NB4 (cell line): ENCODE measurements around the gene DTNB.

Source experiments
- DNase-seq: peaks from one replicate; pipeline ENCODE4 v3.0.0; 2010; ENCODE audit warnings: low read depth
- H3K4me3 ChIP-seq: one replicate; pipeline ENCODE4 v1.5.1; 2011; ENCODE audit warnings: mild to moderate bottlenecking, low read depth, low read length, moderate library complexity
- MYC ChIP-seq: IDR thresholded peaks from 2 replicates; pipeline ENCODE4 v1.6.1; 2011; ENCODE audit warnings: low read depth, low read length
- POLR2A ChIP-seq: IDR thresholded peaks from 2 replicates; pipeline ENCODE4 v1.6.1; 2011; ENCODE audit warnings: mild to moderate bottlenecking; ENCODE audit not compliant: insufficient read length; ENCODE audit errors: extremely low read depth
- TF ChIP-seq, protein P1 (sequence below): IDR thresholded peaks from 2 replicates; pipeline ENCODE4 v1.6.1; 2011; ENCODE audit warnings: low read depth, low read length
- TF ChIP-seq, protein P2 (sequence below): IDR thresholded peaks from one replicate; pipeline ENCODE4 v1.5.1; 2012; ENCODE audit warnings: low read depth, low read length

DTNB gene

DNA sequence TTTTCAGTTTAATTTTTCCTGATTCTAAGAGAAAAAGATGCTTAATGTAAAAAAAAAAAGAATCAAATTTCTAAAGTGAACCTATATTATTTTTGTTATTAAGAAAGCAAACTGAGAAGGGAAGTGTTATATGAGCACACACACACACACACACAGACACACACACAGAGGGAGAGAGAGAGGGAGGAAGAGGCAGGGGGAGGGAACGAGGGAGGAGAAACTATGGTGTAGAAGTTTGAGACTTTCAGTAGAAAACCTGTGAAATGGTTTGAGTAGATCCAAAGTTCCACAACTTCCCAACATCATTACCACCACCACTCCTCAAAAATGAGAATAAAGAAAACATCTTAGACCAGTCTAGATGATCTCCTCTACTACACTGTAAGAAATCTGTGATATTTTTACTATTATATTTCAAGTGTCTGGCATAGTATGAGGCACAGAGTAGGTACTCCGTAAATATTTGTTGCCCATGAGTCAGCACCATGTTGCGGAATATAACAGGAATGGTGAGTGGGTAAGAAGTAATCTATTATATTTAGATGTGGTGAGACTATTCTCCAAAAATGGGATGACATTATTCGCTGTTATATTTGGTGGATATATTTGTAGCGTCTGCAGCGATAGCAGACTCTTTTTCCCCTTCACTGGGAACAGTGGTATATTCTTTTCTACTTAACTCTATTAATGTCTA, 182.2 kb downstream of the DTNB start:
- H3K4me3 ChIP-seq: no peak overlapping the region
- TF ChIP-seq, protein P1, sequence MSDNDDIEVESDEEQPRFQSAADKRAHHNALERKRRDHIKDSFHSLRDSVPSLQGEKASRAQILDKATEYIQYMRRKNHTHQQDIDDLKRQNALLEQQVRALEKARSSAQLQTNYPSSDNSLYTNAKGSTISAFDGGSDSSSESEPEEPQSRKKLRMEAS: no peak
- TF ChIP-seq POLR2A: no peak
- TF ChIP-seq MYC: no peak
- TF ChIP-seq, protein P2, sequence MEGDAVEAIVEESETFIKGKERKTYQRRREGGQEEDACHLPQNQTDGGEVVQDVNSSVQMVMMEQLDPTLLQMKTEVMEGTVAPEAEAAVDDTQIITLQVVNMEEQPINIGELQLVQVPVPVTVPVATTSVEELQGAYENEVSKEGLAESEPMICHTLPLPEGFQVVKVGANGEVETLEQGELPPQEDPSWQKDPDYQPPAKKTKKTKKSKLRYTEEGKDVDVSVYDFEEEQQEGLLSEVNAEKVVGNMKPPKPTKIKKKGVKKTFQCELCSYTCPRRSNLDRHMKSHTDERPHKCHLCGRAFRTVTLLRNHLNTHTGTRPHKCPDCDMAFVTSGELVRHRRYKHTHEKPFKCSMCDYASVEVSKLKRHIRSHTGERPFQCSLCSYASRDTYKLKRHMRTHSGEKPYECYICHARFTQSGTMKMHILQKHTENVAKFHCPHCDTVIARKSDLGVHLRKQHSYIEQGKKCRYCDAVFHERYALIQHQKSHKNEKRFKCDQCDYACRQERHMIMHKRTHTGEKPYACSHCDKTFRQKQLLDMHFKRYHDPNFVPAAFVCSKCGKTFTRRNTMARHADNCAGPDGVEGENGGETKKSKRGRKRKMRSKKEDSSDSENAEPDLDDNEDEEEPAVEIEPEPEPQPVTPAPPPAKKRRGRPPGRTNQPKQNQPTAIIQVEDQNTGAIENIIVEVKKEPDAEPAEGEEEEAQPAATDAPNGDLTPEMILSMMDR: no peak
- no peak for DNase-seq

DNA sequence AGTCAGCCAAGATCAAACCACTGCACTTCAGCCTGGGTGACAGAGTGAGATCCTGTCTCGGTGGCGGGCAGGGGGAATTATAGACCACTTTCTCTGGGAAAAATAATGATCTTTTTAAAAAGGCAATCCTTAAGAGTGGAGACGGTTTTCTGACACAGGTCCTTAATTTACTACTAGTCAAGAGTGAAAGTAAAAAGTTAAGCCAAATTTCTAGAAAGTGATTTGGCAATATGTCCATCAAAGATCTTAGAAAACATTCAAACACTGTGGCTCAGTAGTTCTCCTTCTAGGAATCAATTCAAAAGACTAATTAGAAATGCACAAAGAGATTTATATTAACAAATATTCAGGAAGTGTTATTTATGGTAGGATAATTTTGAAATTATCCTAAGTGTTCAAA, 183.2 kb downstream of the DTNB start:
- TF ChIP-seq, protein P1: no peak
- TF ChIP-seq MYC (no peak), POLR2A (no peak)
- TF ChIP-seq, protein P2: no peak
- H3K4me3 ChIP-seq: no peak overlapping the region
- DNase-seq: no peak

DNA sequence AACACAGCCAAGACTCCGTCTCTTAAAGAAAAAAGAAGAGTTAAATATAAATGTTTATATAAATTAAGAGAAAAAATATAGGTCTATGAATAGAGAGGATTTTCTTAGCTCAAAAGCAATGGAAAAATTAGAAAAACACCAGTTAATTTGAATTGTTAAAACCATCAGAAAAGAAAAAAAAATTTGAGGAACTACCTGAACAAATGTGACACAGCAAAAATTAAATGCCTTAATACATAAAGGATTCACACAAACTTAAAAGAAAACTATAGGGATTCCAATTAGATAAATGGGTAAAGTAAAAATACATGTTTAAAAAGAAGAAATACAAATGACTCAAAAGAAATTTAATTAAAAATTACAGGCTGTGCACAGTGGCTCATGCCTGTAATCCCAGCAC, 183.7 kb downstream of the DTNB start:
- no peak overlapping the region for H3K4me3 ChIP-seq
- TF ChIP-seq, protein P2: no peak
- TF ChIP-seq, protein P1: no peak
- TF ChIP-seq MYC (no peak), POLR2A (no peak)
- no peak for DNase-seq

DNA sequence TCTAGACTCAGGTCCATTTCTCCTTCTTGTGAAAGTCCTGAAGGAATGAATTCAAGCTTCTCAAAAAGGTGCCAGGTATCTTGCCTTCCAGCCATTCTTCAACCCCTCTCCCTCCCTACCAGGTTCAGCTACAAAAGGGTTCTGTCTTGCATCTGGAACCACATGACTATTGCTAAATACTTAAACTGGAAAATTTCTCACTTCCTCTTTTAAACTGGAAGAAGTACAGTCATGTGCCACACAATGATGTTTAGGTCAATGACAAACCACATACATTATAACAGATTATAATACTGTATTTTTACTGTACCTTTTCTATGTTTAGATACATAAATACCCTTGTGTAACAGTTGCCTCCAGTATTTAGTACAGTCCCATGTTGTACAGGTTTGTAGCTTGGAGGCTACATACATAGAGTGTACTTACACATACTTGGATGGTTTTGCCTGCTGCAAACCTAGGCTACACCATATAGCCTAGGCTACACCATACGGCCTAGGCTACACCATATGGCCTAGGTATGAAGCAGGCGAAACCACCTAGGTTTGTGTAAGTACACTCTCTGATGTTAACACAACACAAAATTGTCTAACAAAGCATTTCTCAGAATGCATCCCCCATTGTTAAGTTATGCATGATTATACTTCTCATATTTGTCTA, 189.6 kb downstream of the DTNB start:
- TF ChIP-seq, protein P1: peak; percentile 87
- peak; percentile 50 for TF ChIP-seq MYC
- TF ChIP-seq POLR2A: no peak
- DNase-seq: peak; percentile 87
- H3K4me3 ChIP-seq: no peak overlapping the region

DNA sequence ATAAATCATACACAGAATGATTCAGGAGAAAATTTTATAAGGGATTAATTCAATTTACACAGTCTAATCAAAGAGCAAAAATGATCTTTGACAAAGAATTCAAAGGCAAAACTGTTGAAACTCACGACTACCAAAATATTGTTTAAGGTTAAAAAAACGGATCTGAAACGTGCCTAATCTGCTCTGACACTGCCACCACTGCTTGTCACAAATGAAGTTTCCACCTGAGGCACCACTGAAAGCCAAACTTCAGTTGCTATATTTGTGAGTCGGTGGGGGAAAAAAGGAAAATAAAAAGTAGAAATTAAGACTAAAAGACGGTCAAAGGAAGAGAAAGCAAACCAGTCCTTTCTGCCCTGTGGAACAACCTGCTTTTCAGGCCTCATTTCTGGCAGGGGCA, 191.0 kb downstream of the DTNB start:
- TF ChIP-seq, protein P2: no peak
- TF ChIP-seq, protein P1: no peak
- TF ChIP-seq POLR2A: no peak
- TF ChIP-seq MYC: no peak
- H3K4me3 ChIP-seq: no peak overlapping the region
- DNase-seq: no peak
